HG03196 (cell line): ENCODE data around the gene PPP2R5A.

Experiments used
- ATAC-seq: cut with Tn5 transposase; IDR thresholded peaks from one replicate; pipeline ENCODE4 v1.9.1; 2021; ENCODE audit not compliant: unreplicated experiment

The PPP2R5A gene

GRCh38 chr1:212401838-212402582 is 116.8 kb downstream of the PPP2R5A start:
- ATAC-seq, result no peak

- ATAC-seq, result no peak
Measured at GRCh38 chr1:212402666-212403321, 117.6 kb downstream of the PPP2R5A start.

GRCh38 chr1:212410231-212410820 is 125.1 kb downstream of the PPP2R5A start:
- ATAC-seq, result no peak
